OCI-LY7 (cell line): Measurements from ENCODE around the gene PLEKHA3. TPM values are rescaled to one million over a fixed set of nuclear protein-coding genes. Genes with fewer than 3 reads are reported as not detected.
A peak's percentile ranks its signal among the peaks of the same experiment; 100 is the strongest.

Experiments used
- BruUV-seq: library from RNA; stranded (reverse); fragments of 400-500 nt; replicated peaks from 2 replicates; lab custom pipeline; 2021; lab: Mats Ljungman, UMichigan
- CTCF ChIA-PET: fragments of 300-600 bp; sonication (Branson Sonifier 250); formaldehyde crosslinking; loops from one replicate; lab custom pipeline; 2022; ENCODE audit warnings: antibody characterized with exemption; ENCODE audit not compliant: unreplicated experiment; lab: Charles Lee
- POLR2A ChIA-PET: fragments of 300-600 bp; sonication (Branson Sonifier 250); formaldehyde crosslinking; loops from one replicate; lab custom pipeline; 2022; ENCODE audit warnings: antibody characterized with exemption; lab: Charles Lee
- DNase-seq: peaks from one replicate; pipeline ENCODE4 v3.0.0-alpha.2; 2015; ENCODE audit warnings: low spot score
- H2AFZ ChIP-seq: fragments of 200-600 bp; sonication (generic), shearing (Covaris generic); 2 replicates; pipeline ENCODE4 v1.6.1; 2014; ENCODE audit warnings: mild to moderate bottlenecking, antibody characterized with exemption, low read length, moderate library complexity
- H3K27ac ChIP-seq: fragments of 200-600 bp; sonication (generic); 2 replicates; pipeline ENCODE4 v1.5.1; 2014; ENCODE audit warnings: mixed run types, low read depth, mild to moderate bottlenecking, moderate library complexity, low read length, inconsistent platforms; ENCODE audit not compliant: poor library complexity, severe bottlenecking
- H3K36me3 ChIP-seq: fragments of 200-600 bp; sonication (generic); 2 replicates; pipeline ENCODE4 v1.6.1; 2014; ENCODE audit warnings: mild to moderate bottlenecking, antibody characterized with exemption, low read length, moderate library complexity, mixed read lengths; ENCODE audit not compliant: insufficient read depth
- H3K4me1 ChIP-seq: fragments of 200-600 bp; sonication (generic); 2 replicates; pipeline ENCODE4 v1.5.1; 2014; ENCODE audit warnings: mild to moderate bottlenecking, low read length; ENCODE audit not compliant: insufficient read depth, poor library complexity, severe bottlenecking
- H3K4me2 ChIP-seq: fragments of 200-600 bp; sonication (generic); 2 replicates; pipeline ENCODE4 v1.6.1; 2014; ENCODE audit warnings: mild to moderate bottlenecking, low read length
- H3K4me3 ChIP-seq: fragments of 200-600 bp; sonication (generic); 2 replicates; pipeline ENCODE4 v1.5.1; 2014; ENCODE audit warnings: mild to moderate bottlenecking, low read depth, low read length; ENCODE audit not compliant: poor library complexity, severe bottlenecking
- H3K79me2 ChIP-seq: fragments of 200-600 bp; sonication (generic); 2 replicates; pipeline ENCODE4 v1.6.1; 2016; ENCODE audit warnings: low read depth, mild to moderate bottlenecking, low read length, moderate library complexity, mixed read lengths; ENCODE audit not compliant: insufficient read depth
- H3K9me2 ChIP-seq: fragments of 200-600 bp; sonication (generic); 2 replicates; pipeline ENCODE4 v1.6.1; 2016; ENCODE audit warnings: mild to moderate bottlenecking, low read length, mixed read lengths; ENCODE audit not compliant: insufficient read depth
- H3K9me3 ChIP-seq: fragments of 200-600 bp; sonication (generic); 2 replicates; pipeline ENCODE4 v1.6.1; 2014; ENCODE audit warnings: mild to moderate bottlenecking, mixed run types, low read length, mixed read lengths
- H4K20me1 ChIP-seq: fragments of 200-600 bp; sonication (generic); 2 replicates; pipeline ENCODE4 v1.6.1; 2014; ENCODE audit warnings: mild to moderate bottlenecking, antibody characterized with exemption, low read length, moderate library complexity, mixed read lengths; ENCODE audit not compliant: insufficient read depth
- EZH2phosphoT487 ChIP-seq: fragments of 200-600 bp; sonication (generic); IDR thresholded peaks from 2 replicates; pipeline ENCODE4 v1.6.1; 2018; ENCODE audit warnings: low read depth, borderline replicate concordance, mild to moderate bottlenecking, mixed run types, antibody characterized with exemption, low read length, moderate library complexity, mixed read lengths
- intact Hi-C: fragments of 100-400 bp; cut with micrococcal nuclease; formaldehyde crosslinking; loops from one replicate; pipeline ENCODE4 v1.10.0; 2022; ENCODE audit not compliant: unreplicated experiment
- total RNA-seq, 2 experiments: library from RNA; depleted of rRNA in 1 of 2; stranded (reverse); fragments of >200 nt in 1 of 2; shearing (Covaris generic) in 1 of 2; gene quantifications; 2 replicates each; pipeline ENCODE4 v1.2.3, GENCODE V29; 2014 to 2022
- TF ChIP-seq, protein P1 (sequence below): fragments of 200-600 bp; sonication (generic); conservative IDR thresholded peaks from 2 replicates; pipeline ENCODE4 v1.5.1; 2014; ENCODE audit warnings: mild to moderate bottlenecking, antibody characterized with exemption, low read length, moderate library complexity, mixed read lengths

PLEKHA3 gene
- total RNA-seq, 2 experiments from 2014 or later = 3.6 to 19.2 TPM

GRCh38 chr2:178477443-178478129, 2.7 kb upstream of the PLEKHA3 start:
- no peaks in the 10 kb centered on the region for H3K9me2 ChIP-seq
- H3K27ac ChIP-seq = peak overlapping the region; percentile 86
- CTCF ChIA-PET = no interaction called here
- H3K4me2 ChIP-seq = peak overlapping the region; percentile 97
- H2AFZ ChIP-seq = peak overlapping the region; percentile 100
- DNase-seq = peak; percentile 11
- no TSS peak for BruUV-seq
- POLR2A ChIA-PET = no interaction called here
- TF ChIP-seq, protein P1, sequence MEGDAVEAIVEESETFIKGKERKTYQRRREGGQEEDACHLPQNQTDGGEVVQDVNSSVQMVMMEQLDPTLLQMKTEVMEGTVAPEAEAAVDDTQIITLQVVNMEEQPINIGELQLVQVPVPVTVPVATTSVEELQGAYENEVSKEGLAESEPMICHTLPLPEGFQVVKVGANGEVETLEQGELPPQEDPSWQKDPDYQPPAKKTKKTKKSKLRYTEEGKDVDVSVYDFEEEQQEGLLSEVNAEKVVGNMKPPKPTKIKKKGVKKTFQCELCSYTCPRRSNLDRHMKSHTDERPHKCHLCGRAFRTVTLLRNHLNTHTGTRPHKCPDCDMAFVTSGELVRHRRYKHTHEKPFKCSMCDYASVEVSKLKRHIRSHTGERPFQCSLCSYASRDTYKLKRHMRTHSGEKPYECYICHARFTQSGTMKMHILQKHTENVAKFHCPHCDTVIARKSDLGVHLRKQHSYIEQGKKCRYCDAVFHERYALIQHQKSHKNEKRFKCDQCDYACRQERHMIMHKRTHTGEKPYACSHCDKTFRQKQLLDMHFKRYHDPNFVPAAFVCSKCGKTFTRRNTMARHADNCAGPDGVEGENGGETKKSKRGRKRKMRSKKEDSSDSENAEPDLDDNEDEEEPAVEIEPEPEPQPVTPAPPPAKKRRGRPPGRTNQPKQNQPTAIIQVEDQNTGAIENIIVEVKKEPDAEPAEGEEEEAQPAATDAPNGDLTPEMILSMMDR = no peak
- TF ChIP-seq EZH2phosphoT487 = no peak
- no peaks in the 10 kb centered on the region for H3K9me3 ChIP-seq
- H3K4me1 ChIP-seq = peaks cover 35% of the 10 kb centered on the region
- peaks cover 13% of the 10 kb centered on the region; the same call in 1 of the 2 replicates for H4K20me1 ChIP-seq
- peak overlapping the region; percentile 78 for H3K4me3 ChIP-seq
- H3K36me3 ChIP-seq = no peaks in the 10 kb centered on the region
- intact Hi-C loops = loop anchor here (1.0 kb wide), 1 partner anchor 26 kb away; the partner anchor contains the start of genes PJVK and PRKRA
- peaks cover 35% of the 10 kb centered on the region for H3K79me2 ChIP-seq

- Histone ChIP-seq H3K4me3 (peak overlapping the region; percentile 78), H3K79me2 (peaks cover 40% of the 10 kb centered on the region), H2AFZ (peak overlapping the region; percentile 100), H3K36me3 (no peaks in the 10 kb centered on the region), H3K9me3 (no peaks in the 10 kb centered on the region), H3K9me2 (no peaks in the 10 kb centered on the region), H3K27ac (peak overlapping the region; percentile 86), H4K20me1 (peaks cover 13% of the 10 kb centered on the region; the same call in 1 of the 2 replicates), H3K4me1 (peaks cover 38% of the 10 kb centered on the region), H3K4me2 (peak overlapping the region; percentile 97)
- no peak for TF ChIP-seq EZH2phosphoT487
- TF ChIP-seq, protein P1 = no peak
- ChIA-PET CTCF (no interaction called here), POLR2A (no interaction called here)
- peak; percentile 42 for DNase-seq
- intact Hi-C loops = loop anchor here (1.0 kb wide), 1 partner anchor 27 kb away; the partner anchor contains the start of genes PJVK and PRKRA
- TSS peak; percentile 85 for BruUV-seq
These were observed 2.2 kb upstream of the PLEKHA3 start for GRCh38 chr2:178478130-178478438.
